Adrenal gland (tissue), 12 donors: ENCODE measurements around the gene PAQR9. TPM values are rescaled to one million over a fixed set of nuclear protein-coding genes. Genes with fewer than 3 reads are reported as not detected.
A peak's percentile ranks its signal among the peaks of the same experiment; 100 is the strongest.

ENCODE experiments used
- DNase-seq, 7 donors: peaks; one replicate each; pipeline ENCODE4 v3.0.0-alpha.2; 2019 to 2020
- H3K27ac ChIP-seq, 5 donors: fragments of 200-600 bp; sonication (generic) in 4 of 5; 1 replicate in 3 of 5; 2 replicates in 2 of 5; pipeline versions ENCODE4 v1.5.1 to v1.8.0; 2016 to 2020; ENCODE audit warnings: mild to moderate bottlenecking in 1 of 5
- H3K27me3 ChIP-seq: fragments of 200-600 bp; 2 replicates; pipeline ENCODE4 v1.8.0; 2021
- H3K36me3 ChIP-seq, 2 donors: fragments of 200-600 bp; replicated peaks in 1 of 2; 1 replicate in 1 of 2; 2 replicates in 1 of 2; pipeline versions ENCODE4 v1.5.1 to v1.8.0; 2018 to 2022
- H3K4me1 ChIP-seq, 2 donors: fragments of 200-600 bp; replicated peaks in 1 of 2; 1 replicate in 1 of 2; 2 replicates in 1 of 2; pipeline versions ENCODE4 v1.5.1 to v1.8.0; 2018 to 2021
- H3K4me3 ChIP-seq, 4 donors: fragments of 200-600 bp; sonication (generic) in 3 of 4; one replicate each; pipeline ENCODE4 v1.5.1; 2016 to 2018
- H3K9me3 ChIP-seq, 3 donors: fragments of 200-600 bp; sonication (generic) in 1 of 3; replicated peaks in 1 of 3; 1 replicate in 2 of 3; 2 replicates in 1 of 3; pipeline versions ENCODE4 v1.5.1 to v1.8.0; 2016 to 2021
- POLR2A ChIP-seq, 2 donors: fragments of 450-650 bp; IDR thresholded peaks; one replicate each; pipeline ENCODE4 v1.6.1; 2017; ENCODE audit warnings: antibody characterized with exemption in 2 of 2, mild to moderate bottlenecking in 2 of 2, moderate library complexity in 1 of 2
- WGBS, 4 donors: extraction: QIAGEN DNeasy Blood & Tissue Kit in 2 of 4; methylation state at CpG; one replicate each; pipeline versions ENCODE4 v1.1.5 to v1.1.7; 2013 to 2017; 5-methylcytosine and 5-hydroxymethylcytosine counted together
- intact Hi-C, 2 donors: fragments of 100-400 bp; cut with DNase I; formaldehyde crosslinking; loops; one replicate each; pipeline versions ENCODE4 v1.14.1 to v1.15.0; 2022 to 2023
- polyA plus RNA-seq, 3 donors: library from polyadenylated mRNA; stranded (reverse); fragments of 200-250 nt in 2 of 3; fragments of 350-450 nt in 1 of 3; fragmentation: Illumina TruSeq in 1 of 3; extraction: RNeasy Lipid Tissue Mini Kit (QIAGEN cat#74804) in 1 of 3; gene quantifications; one replicate each; pipeline ENCODE4 v1.2.3, GENCODE V29; 2013 to 2014
- total RNA-seq, 9 donors: library from RNA; depleted of rRNA in 4 of 9; stranded (reverse); fragments of >200 nt in 4 of 9; fragments of 120-200 nt in 1 of 9; fragmentation: NEBNext Ultra II Directional in 1 of 9; extraction: Animal tissue kit (Norgen Biotek cat#: 25700) in 1 of 9; gene quantifications; one replicate each; pipeline versions ENCODE4 v1.1.0 to v1.2.4, GENCODE V29; 2013 to 2023
- TF ChIP-seq, protein P1 (sequence below), 6 experiments: fragments of 450-650 bp in 4 of 6; fragments of 200-600 bp in 2 of 6; sonication (generic) in 1 of 6; IDR thresholded peaks; 1 replicate in 5 of 6; 2 replicates in 1 of 6; pipeline versions ENCODE4 v1.5.1 to v1.8.0; 2016 to 2021; ENCODE audit warnings: antibody characterized with exemption in 6 of 6, mild to moderate bottlenecking in 2 of 6, moderate library complexity in 1 of 6
- donor health status: healthy with polysubstance abuse.
- donor health status: Bipolar disorder and iron deficiency.
- donor health status: DM: yes; HTN: yes; CAD: no.
- donor health status: DM: no; HTN: no; CAD: no.
- donor health status: DM: no; HTN: no; CAD: no.
- donor health status: DM: yes; HTN: yes; CAD: no.

PAQR9 gene
- total and polyA plus RNA-seq, 12 donors, result 0.13 to 3.7 (median 0.20) TPM; not detected in 6

DNA sequence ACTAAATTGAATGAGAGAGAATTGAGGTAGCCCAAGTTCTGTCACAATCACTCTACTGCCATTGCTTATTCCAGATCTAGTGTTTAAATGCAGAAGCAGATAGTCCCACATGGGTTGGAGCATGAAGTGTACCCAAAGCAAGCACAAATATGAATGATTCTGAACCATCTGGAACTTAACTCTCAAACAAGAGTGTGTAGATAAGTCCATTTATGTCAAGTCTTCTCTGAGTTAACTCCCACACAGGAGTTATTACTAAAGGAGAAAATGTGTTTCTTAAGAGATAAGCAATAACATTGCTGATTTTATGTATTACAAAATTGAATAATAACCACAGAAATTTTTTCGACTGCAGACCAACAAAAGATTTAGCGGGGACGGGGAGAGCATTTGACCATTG lies 33.6 kb downstream of the PAQR9 start:
- Histone ChIP-seq H3K36me3 (no peaks in the 10 kb centered on the region), H3K4me1 (no peaks in the 10 kb centered on the region), H3K9me3 (no peaks in the 10 kb centered on the region), H3K27me3 (no peaks in the 10 kb centered on the region), H3K4me3 (no peak overlapping the region), H3K27ac (no peak overlapping the region)
- DNase-seq, result no peak
- 81 to 96% (median 89%) methylated on average over 3 of the region's 3 CpGs for WGBS, 4 donors
- intact Hi-C loops, result loop anchor here (5.0 to 10.0 kb wide), 2 partner anchors 57 to 65 kb away; no protein-coding TSS in a partner anchor
- TF ChIP-seq POLR2A (IDR thresholded peaks at IDR 0.05), result no peak
- TF ChIP-seq, protein P1, sequence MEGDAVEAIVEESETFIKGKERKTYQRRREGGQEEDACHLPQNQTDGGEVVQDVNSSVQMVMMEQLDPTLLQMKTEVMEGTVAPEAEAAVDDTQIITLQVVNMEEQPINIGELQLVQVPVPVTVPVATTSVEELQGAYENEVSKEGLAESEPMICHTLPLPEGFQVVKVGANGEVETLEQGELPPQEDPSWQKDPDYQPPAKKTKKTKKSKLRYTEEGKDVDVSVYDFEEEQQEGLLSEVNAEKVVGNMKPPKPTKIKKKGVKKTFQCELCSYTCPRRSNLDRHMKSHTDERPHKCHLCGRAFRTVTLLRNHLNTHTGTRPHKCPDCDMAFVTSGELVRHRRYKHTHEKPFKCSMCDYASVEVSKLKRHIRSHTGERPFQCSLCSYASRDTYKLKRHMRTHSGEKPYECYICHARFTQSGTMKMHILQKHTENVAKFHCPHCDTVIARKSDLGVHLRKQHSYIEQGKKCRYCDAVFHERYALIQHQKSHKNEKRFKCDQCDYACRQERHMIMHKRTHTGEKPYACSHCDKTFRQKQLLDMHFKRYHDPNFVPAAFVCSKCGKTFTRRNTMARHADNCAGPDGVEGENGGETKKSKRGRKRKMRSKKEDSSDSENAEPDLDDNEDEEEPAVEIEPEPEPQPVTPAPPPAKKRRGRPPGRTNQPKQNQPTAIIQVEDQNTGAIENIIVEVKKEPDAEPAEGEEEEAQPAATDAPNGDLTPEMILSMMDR (IDR thresholded peaks at IDR 0.05), result no peak

DNA sequence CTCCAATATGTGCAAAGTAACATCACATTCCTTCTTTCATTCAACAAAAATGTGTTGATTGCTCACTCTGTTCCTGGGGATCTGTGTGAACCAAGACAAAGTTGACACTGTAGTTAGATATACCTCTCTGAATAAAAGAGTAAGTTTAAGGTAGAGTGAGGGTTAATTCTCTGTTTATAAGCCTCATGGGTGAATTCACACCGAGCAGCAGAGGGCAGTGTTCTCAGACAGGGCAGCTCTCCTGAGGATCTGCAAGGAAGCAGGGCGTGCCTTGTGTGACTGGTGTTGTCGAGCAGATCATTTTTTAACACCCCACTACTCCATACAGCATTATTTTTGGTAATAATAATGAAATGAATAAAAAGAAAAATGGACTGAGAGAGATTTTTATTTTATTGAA lies 34.4 kb downstream of the PAQR9 start:
- H3K36me3 ChIP-seq, result no peaks in the 10 kb centered on the region
- no peak overlapping the region for H3K4me3 ChIP-seq
- H3K9me3 ChIP-seq, result no peaks in the 10 kb centered on the region
- H3K27ac ChIP-seq, result no peak overlapping the region
- 17 to 26% (median 21%) methylated on average over 3 of the region's 3 CpGs for WGBS, 4 donors
- intact Hi-C loops, result no loop called here
- peak; percentile 36 to 84 (median 71) for DNase-seq
- no peaks in the 10 kb centered on the region for H3K4me1 ChIP-seq
- H3K27me3 ChIP-seq, result no peaks in the 10 kb centered on the region
- TF ChIP-seq POLR2A (IDR thresholded peaks at IDR 0.05), result no peak
- TF ChIP-seq, protein P1 (IDR thresholded peaks at IDR 0.05), result peak; percentile 27 to 58 (median 55)

DNA sequence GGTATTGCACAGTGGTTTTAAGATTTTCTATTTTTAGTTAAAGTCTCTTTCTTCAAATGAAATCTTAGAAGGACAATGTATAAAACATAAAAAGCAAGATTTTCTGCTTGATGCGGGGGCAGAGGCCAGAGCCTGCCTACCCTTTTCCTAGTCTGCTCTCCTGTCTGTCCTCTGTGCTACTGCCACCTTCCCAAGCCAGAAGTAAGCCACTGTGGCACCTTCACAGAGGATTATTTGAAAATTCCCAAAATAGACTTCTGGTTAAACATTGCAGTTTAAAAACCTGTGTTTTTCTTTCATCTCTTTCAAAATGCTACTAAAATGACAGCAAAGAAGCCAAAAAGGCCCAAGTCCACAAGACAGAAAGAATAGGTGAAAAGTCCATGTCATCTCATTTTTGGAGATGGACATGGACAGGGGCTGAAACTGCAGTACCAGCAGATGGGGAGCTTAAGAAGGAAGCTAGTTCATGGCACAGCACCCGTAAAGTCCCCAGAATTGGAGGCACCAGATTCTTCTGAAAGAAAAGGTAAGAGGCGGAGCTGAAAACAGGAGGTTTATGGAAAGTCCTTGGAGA lies 37.0 kb downstream of the PAQR9 start:
- Histone ChIP-seq H3K4me1 (no peaks in the 10 kb centered on the region), H3K36me3 (no peaks in the 10 kb centered on the region), H3K27ac (no peak overlapping the region), H3K4me3 (no peak overlapping the region), H3K27me3 (no peaks in the 10 kb centered on the region), H3K9me3 (no peaks in the 10 kb centered on the region)
- TF ChIP-seq, protein P1 (IDR thresholded peaks at IDR 0.05), result no peak
- TF ChIP-seq POLR2A (IDR thresholded peaks at IDR 0.05), result no peak
- WGBS, 4 donors, result 80 to 94% (median 84%) methylated on average over 3 of the region's 3 CpGs
- DNase-seq, result no peak
- intact Hi-C loops, result no loop called here

DNA sequence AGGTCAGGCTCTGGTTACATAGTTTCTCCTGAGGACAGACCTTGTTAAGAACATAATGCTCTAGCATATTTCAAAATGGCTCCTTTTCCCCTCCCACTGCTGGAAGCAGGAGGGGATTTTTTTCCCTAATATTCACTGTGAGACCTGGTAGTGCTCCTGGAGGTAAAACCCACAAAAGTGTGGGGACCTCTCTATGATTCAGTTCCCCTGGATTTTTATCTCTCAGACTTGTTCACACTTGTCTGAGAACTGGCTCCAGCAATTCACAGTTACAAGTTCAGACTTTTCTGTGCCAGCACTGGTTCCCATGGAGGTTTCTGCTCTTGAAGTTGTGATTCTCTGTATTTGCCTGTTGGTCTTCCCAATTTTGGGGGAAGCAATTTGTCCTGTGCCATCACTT lies 38.3 kb downstream of the PAQR9 start:
- Histone ChIP-seq H3K9me3 (no peaks in the 10 kb centered on the region), H3K36me3 (no peaks in the 10 kb centered on the region), H3K4me3 (no peak overlapping the region), H3K27me3 (no peaks in the 10 kb centered on the region), H3K27ac (no peak overlapping the region), H3K4me1 (no peaks in the 10 kb centered on the region)
- intact Hi-C loops, result no loop called here
- DNase-seq, result no peak
- TF ChIP-seq, protein P1 (IDR thresholded peaks at IDR 0.05), result no peak
